HG02938 (cell line): ENCODE data around the gene PRSS38.

Experiments used
- ATAC-seq: cut with Tn5 transposase; IDR thresholded peaks from one replicate; pipeline ENCODE4 v1.9.1; 2021; ENCODE audit warnings: mild to moderate bottlenecking, moderate library complexity; ENCODE audit not compliant: unreplicated experiment

Gene PRSS38

GRCh38 chr1:227815468-227816409, at the start of gene PRSS38:
TSS of gene PRSS38 (plus strand) at chr1:227815675. CDS start at chr1:227815717, 42 bp downstream.
- no peak for ATAC-seq

GRCh38 chr1:227766015-227766634, 49.4 kb upstream of the PRSS38 start:
- no peak for ATAC-seq

DNA sequence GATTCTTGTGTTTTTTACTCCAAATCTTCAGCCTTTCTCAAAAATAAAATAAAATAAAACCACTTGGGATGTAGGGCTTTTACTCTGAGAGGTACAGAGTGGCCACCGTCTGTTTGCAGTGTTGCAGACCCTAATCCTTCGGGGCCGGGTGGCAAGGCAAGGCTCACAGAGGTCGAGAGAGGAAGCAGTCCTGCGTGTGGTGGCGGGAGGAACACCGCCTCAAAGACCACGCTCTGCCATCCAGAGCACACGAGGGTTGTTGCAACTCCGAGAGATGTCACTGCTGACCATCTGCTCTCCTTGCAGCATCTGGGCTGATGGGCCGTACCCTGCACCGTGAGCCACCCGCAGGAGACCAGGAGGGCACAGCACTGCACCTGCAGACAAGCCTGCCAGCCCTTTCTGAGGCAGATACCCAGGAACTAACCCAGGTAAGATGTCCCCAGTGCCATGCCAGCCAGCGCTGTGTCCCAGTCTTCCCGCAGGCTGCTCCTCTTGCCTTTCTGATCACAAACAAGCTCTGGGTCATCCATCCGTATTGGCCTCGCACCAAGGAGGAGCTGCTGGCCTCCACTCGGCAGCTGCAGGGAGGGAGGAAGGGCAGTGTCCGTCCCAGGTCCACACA, 48.7 kb upstream of the PRSS38 start:
- no peak for ATAC-seq

DNA sequence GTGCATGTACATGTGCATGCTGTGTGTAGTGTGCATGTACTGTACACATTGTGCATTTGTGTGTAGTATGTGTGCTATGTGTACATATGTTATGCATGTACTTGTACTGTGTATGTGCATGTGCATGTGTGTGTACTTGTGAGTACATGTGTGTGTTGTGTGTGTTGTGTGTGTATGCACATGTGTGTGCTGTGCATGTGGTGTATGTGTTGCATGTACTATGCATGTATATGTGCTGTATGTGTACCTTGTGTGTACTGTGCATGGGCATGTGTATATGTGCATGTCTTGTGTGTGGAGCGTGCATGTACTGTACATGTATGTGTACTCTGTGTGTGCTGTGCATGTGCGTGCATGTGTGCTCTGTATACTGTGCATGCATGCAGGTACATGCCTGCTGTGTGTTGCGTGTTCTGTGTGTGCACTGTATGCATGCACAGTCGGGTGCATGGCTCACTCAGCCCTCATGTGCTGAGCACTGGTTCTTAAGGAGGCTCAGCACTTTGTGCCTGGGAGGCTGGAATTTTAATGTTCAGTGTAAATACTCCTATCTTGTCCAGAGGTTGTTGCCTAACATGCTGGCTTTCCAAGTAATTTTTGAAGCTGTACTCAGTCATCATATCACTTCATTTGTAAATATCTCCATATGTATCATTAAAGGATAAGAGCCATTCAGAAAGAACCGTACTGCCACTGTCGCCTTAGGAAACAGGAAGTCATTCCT, 47.9 kb upstream of the PRSS38 start:
- ATAC-seq = no peak

- ATAC-seq = no peak
Observed at GRCh38 chr1:227768125-227768439, 47.4 kb upstream of the PRSS38 start.

- ATAC-seq = no peak
Observed at GRCh38 chr1:227768640-227769039, 46.8 kb upstream of the PRSS38 start.

DNA sequence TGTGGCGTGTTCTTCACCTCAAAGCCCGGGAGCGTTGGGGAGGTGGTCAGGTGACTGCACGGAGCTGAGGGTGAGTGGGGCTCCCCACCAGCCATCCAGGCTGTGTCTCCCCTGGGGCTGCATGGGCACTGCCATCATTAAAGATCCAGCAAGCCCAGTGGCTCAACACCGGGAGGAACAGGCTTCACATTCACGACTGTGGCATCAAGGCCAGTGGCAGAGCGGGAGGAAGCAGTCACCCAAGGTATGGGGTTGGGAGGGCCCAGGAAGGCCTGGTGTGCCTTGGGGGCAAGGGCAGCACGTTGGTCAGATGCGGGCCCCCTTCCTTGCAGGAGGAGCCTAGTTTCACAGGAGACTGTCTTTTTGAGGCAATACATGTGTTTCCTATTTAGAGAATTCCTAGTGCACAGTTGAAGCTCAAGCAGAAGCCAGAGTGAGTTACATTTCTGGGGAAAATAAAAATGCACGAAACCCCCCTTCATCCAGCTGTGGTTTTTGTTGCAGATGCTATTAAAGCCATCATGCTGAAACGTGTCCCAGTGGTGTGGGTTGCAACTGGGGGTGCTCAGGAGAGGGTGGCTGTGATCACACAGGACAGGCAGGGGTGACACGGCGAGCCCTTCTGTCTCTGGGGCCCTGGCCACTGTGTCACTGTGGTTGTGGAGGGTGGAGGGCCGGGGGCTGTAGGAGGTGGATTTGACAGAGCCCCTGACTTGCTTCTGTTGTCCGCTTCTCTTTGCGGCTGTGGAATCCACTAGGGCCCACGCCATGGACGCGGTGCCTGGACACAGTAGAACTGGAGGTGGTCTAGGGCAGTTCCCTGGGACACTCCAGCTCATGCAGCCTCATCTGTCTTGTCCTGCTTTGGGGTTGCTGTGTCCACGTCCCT, 46.2 kb upstream of the PRSS38 start:
- ATAC-seq = no peak

- ATAC-seq = no peak
Observed at GRCh38 chr1:227769936-227770494, 45.5 kb upstream of the PRSS38 start.

GRCh38 chr1:227770812-227771211, 44.7 kb upstream of the PRSS38 start:
- no peak for ATAC-seq

- ATAC-seq = no peak
Observed at GRCh38 chr1:227771326-227771725, 44.1 kb upstream of the PRSS38 start.

GRCh38 chr1:227771771-227772170, 43.7 kb upstream of the PRSS38 start:
- ATAC-seq = no peak

DNA sequence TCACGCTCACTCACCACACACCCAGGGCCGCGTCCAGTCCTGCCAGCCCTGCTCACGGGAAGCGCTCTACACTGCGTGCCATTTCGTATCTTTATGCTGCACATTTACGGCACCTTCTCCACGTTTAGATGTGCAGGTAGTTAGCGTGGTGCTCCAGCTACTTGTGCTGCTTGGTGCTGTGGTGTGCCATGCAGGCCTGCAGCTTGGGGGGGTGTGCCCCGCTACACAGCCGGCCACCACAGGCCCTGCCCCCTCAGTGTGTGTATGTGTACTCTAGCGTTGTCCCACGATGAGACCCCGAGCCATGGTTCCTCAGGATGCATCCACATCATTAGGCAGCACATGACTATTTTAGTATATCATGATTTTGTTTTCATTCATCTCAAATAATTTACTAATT, 41.9 kb upstream of the PRSS38 start:
- ATAC-seq = no peak

- no peak for ATAC-seq
Observed at GRCh38 chr1:227774051-227774731, 41.3 kb upstream of the PRSS38 start.

DNA sequence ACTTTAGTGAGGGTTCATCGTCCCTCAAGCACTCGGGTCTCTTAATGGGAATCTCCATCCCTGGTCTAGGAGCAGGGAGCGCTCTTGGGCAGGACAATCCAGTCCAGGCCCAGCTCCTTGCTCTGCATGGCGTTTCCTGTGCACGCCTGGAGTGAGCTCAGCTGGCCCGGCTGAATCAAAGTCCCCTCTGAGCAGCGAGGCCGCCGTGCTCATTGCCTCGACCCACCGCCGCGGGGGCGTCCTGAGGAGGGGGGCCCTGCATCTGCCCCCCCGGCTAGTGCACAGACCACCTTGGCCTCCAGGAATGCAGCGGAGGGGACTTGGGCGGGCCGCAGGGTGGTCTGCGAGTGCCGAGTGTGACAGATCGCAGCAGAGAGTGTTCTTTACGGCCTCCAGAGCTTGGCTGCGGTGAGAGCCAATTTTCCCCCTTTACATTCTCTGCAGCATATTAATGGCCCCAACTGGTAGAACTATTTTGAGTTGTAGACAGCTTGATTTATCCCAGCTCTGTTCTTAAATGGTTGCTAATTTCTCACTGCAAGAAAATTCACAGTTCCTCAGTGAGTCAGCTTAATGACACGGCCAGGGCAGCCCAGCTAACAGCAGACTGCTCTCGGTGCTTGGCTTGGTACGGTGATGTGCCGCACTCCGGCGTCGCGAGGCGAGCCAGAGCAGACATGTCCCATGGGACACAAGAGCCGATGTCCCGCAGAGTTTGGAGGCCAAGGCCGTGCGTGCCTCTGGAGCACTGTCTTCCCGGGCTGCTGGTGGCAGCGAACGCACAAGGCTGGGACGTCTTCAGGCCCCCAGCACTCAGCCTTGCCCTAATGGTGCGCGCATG, 40.4 kb upstream of the PRSS38 start:
- ATAC-seq = no peak

GRCh38 chr1:227775841-227776240, 39.6 kb upstream of the PRSS38 start:
- no peak for ATAC-seq

DNA sequence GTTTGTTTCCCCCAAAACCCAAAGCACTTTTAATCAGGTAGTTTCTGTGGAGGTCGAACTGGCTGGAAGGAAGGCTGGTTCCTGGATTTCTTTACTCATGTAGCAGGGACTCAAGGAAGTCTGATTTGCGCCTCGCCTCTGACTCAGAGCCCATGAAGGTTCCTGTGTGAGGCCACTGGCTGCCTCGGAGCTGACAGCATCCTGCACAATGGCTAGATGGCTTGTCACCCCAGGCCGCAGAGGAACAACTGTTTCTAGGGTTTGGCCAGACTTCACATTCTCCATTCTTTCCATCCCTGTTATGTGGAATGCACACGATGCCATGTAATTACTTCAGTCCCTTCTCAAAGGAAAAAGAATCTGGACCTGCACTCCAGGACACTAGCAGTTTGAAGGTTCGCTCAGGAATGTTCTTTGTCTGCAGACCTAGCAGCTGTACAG, 39.1 kb upstream of the PRSS38 start:
- no peak for ATAC-seq

GRCh38 chr1:227777156-227777555, 38.3 kb upstream of the PRSS38 start:
- no peak for ATAC-seq

GRCh38 chr1:227777646-227778045, 37.8 kb upstream of the PRSS38 start:
- ATAC-seq = no peak
